Esophagus muscularis mucosa (tissue), 2 donors: ENCODE measurements around the gene SYAP1.

Source experiments
- EP300 ChIP-seq: sonication (generic); formaldehyde crosslinking; IDR thresholded peaks from one replicate; pipeline ENCODE4 v1.6.1; 2017; ENCODE audit warnings: antibody characterized with exemption
- POLR2A ChIP-seq: fragments of 450-650 bp; IDR thresholded peaks from one replicate; pipeline ENCODE4 v1.6.1; 2017; ENCODE audit warnings: antibody characterized with exemption, moderate library complexity, mild to moderate bottlenecking, low read depth

DNA sequence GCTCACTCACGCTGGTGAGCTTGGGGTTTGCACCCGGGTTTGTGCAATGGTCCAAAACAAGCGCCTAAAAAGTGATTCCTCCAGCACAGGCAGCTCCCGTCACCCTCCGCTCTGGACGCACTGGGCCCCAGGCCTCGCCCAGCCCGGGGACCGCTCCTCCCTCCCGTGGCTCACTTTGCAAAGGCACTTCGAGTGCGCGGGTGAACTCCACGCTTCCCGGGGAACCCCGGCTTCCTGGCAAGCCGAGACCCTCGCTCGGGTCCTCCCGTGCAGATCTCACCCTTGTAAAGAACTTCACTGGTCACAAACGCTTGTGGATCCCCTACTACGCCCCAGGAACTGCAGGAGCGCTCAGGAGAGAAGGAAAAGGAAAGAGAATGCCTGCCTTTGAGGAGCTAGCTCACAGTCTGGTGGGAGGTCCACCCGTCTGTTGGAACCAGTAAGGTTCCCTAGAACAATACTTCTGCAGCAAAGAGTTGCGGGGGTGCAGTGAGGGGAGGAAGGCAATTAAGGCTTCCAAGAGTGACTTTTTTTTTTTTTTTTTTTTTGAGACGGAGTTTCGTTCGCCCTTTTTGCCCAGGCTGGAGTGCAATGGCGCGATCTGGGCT, 6.8 kb upstream of the SYAP1 start, which contains the start of gene CTPS2:
- TF ChIP-seq EP300 (no peak), POLR2A (no peak)
